NCI-H446 treated with DMSO at 0.1 percent for 48 hours (cell line): ENCODE results near the gene TAF8.

Experiments
- DNase-seq: peaks from one replicate; lab custom pipeline; 2025; lab: John Stamatoyannopoulos, UW

The TAF8 gene

DNA sequence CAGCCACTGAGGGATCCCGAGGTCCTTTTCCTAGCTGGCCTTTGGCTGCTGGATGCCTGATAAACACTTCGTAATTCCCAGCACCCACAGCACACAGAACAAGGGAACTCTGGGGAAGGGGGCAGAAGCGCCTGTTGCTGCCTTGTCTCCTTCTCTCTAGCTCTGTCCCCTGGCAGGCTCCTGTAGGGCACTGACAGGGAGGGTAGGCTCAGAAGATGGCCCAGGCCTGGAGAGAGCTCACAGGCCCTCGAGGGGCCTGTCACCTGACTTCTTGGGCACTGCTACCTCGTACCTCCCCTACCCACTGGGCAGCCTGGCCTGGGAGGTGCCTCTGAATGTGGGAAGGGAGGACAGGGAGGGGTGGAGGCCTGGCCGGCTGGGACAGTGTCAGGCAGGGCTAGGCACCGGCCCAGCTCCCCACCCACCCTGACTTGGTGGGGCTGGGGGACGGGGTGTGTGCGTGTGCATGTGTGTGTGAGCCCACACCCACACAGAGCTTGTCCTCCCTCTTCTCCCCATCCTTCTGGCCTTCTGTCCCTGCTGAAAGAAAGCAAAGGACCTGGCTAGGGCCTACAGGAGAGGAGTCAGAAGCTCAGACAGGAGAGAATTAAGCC is 74.0 kb downstream of the TAF8 start:
- no peak for DNase-seq

DNA sequence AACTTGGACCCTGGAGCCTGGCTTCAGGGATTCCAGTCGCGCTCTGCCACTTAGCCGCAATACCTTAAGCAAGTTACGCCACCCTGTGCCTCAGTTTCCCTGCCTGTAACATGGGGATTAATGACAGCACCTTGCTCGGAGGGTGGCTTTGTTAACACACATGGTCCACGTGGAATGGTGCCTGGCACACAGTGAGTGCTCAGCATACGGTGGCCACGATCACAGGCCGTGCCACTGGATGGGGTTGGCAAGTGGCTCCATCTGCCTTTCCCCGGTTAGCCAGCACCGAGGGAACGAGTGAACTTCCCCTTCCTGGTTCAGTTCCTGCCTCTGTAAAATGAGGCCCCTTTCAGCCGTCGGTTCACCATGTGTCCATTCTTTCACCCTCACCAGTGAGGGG is 74.9 kb downstream of the TAF8 start:
- no peak for DNase-seq

DNA sequence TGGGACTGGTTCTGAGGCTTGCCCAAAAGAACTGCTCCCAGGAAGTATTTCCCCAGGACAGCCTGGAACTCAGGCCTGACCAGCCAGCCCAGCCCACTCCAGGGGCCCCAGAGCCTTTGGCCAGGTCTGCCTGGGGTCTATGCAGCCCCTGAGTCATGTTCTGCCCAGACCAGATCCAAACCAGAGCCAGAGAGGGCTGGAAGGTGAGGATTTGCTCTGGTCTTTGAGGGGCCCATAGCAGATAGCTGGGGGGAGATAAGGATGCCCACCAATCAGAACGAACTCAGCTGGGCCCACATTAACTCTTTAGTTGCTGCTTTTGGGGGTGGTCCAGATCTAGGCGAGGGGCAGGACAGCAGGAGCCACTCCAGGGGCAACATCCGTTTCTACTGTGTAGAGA is 75.3 kb downstream of the TAF8 start:
- no peak for DNase-seq

DNA sequence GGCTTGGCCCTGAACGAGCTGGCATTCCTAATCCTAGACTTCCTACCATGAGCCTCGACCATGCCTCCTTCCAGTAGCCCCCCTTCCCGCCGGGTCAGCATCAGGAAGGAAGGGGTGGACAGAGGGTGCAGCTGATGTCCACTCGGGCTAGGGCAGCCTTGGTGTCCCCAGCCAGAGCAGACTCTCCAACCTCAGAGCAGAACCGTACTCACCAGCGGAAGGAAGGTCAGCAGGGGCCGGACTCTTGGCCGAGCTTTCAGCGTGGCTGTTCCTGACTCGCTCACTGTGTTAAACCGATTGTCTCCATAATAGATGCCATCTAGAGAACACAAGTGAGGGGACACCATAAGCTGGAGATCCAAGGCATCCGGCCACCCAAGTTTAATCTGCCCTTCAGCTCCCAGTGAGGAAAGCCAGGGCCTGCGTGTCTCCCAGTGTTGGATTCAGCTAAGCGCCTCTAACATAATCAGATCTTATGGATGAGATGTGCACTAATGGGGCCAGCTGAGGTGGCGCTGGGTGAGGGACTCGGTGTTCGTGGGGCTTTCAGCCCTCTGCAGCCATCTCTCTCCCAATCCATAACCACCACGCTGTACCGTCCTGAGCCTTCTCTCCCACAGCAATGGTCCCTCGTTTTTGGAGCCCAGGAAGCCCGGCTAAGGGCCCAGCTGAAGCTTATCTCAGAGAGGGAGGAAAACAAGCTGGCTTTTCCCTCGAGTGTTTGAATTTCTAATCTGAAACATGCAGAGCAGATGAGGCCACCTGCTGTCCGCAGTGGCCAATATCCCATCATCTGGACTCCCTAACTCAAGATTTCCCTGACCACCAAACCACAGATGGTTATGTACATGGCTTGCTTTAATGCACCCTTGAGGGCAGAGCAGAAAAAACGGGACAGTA is 78.4 kb downstream of the TAF8 start:
- no peak for DNase-seq

DNA sequence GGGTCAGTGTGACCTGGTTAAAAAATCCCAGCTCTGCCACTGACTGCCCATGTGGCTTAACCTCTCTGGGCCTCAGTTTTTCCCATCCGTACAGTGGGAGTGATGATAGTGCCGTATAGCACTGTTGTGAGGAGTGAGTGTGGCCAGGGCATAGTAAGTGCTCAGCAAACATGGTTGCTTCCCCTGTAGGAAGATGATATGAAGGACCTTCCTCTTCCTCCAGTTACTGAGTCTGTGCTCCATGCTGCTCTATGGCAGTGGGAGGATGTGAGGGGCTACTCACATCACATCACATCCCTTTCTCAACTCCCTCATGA is 79.0 kb downstream of the TAF8 start:
- no peak for DNase-seq

DNA sequence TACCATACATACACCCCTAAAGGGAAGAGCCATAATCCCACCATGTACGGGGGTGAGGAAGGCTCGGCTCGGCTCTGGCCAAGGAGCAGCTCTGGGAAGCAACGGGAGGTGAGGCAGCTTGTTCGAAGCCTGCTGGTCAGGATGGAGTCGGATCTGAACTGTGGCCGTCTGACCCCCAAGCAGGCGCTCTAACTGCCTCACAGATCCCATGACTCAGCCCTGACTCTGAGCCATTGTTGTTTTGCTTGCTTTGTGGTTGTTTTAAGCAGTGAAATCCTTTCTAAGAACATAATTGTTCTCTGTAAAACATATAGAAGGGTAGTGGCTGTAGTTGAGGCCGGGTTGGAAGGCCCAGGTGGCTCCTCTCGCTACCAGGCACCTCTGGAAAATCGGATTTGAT is 81.2 kb downstream of the TAF8 start:
- no peak for DNase-seq

DNA sequence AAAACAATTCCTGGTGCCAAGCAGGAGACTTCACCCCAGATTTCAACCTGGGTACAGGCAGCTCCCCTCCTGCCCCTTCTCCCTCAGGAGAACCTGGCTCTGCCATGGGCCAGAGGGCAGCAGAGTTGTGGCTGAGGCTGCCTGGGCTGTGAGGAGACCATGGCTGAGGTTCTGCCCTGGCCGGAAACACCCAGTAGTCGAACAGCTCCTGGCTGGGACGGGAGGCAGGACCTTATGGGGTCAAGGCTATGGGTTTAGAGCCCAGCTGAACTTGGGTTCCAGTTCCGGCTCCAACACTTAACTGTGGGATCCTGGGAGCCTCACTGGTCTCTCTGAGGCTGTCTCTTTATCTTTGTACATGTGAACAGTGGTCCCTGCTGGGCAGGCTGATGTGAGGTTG is 83.6 kb downstream of the TAF8 start:
- no peak for DNase-seq

DNA sequence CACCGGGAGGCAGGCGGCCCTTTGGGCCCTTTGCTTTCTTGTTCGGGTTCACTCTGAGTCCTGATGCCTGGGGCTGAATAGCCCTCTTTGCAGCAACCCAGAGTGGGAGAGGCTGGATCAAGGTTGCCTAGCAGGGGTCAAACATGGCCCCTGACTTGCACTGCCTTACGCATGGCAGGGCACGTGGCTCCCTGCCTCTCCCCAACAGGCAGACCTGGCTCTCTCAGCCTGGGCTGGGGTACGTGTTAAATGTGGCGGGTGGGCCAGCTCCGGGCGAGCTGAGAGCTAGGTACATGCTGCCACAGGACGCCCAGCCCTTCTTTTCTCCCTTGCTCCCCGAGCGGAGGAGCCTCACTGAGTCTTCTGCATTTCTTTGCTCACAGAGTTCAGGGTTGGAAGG is 84.8 kb downstream of the TAF8 start:
- DNase-seq: no peak

DNA sequence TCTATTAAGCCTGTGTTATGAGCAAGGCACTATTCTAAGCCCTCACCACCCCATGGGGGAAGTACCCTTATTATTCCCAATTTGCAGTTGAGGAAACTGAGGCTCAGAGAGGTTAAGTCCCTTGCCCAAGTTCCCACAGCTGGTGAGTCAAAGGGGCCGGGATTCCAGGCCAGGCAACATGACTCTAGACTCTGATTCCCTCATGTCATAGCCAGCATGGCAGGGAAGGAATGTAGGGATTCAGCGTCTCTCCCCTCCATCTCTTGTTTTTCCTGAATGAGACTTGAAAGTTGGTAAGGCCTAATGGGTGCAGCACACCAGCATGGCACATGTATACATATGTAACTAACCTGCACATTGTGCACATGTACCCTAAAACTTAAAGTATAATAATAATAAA is 85.4 kb downstream of the TAF8 start:
- DNase-seq: no peak

DNA sequence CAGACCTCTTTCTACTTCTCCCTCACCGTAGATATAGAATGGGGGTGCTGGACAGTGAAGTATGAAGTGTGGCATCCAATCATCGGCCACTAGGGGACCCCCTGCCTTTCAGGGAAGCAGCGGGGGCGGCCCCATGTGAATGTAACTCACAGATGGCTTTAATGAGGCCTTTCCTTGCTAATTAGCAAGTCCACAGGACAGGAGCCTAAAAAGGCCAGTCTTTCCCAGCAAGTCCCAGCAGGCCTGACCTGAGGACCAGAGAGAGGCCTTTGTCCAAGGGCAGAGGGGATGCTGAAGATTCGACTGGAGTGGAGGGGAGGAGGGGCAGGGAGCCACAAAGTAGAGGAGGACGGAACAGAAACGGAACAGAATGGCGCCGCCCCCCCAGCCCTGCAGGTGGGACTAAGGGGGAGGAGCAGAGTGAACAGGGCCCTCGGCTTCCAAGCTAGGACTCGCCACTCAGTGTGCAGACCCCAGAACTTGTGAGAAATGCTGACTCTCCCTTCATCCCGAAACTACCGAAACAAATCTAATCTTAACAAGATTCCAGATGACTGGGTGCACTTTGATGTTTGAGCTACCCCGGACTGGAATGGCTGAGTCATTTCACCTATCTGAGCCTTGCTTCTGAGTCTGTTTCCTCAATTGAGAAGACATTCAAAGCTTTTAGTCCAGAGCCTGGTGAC is 86.3 kb downstream of the TAF8 start:
- no peak for DNase-seq
